B cell (primary cell): Measurements from ENCODE around the gene ATP1A4. TPM values are rescaled to one million over a fixed set of nuclear protein-coding genes. Genes with fewer than 3 reads are reported as not detected.

ENCODE experiments used
- ATAC-seq: fragments of 200-7000 bp; cut with Tn5 transposase; one replicate; pipeline ENCODE4 v1.10.0; 2021; ENCODE audit warnings: low read depth, mild to moderate bottlenecking, moderate number of reproducible peaks, moderate library complexity
- CTCF ChIA-PET: fragments of 350-600 bp; sonication (Branson Sonifier 250); formaldehyde crosslinking; loops from one replicate; lab custom pipeline; 2021; ENCODE audit warnings: antibody characterized with exemption, inconsistent platforms; lab: Charles Lee
- POLR2A ChIA-PET: fragments of 350-600 bp; sonication (Branson Sonifier 250); formaldehyde crosslinking; loops from one replicate; lab custom pipeline; 2021; ENCODE audit warnings: antibody characterized with exemption; lab: Charles Lee
- DNase-seq: peaks from one replicate; pipeline ENCODE4 v3.0.0; 2013
- H2AFZ ChIP-seq: 2 replicates; pipeline ENCODE4 v1.6.1; 2012; ENCODE audit warnings: mild to moderate bottlenecking, low read depth, low read length; ENCODE audit not compliant: insufficient read depth, poor library complexity, severe bottlenecking
- H3K27ac ChIP-seq, 2 donors: 1 replicate in 1 of 2; 2 replicates in 1 of 2; pipeline ENCODE4 v1.5.1; 2012 to 2013; ENCODE audit warnings: low read length in 2 of 2, mild to moderate bottlenecking in 2 of 2, moderate library complexity in 1 of 2
- H3K27me3 ChIP-seq, 4 experiments: fragments of 200-600 bp in 1 of 4; sonication (generic) in 1 of 4; replicated peaks in 1 of 4; 1 replicate in 2 of 4; 2 replicates in 2 of 4; pipeline versions ENCODE4 v1.6.1 to v1.7.0; 2013 to 2016; ENCODE audit warnings: low read length in 3 of 4, mild to moderate bottlenecking in 2 of 4, mixed read lengths in 1 of 4, moderate library complexity in 1 of 4; ENCODE audit not compliant: insufficient read depth in 4 of 4, control insufficient read depth in 3 of 4; ENCODE audit errors: control extremely low read depth in 1 of 4
- H3K36me3 ChIP-seq, 2 experiments: replicated peaks in 1 of 2; 1 replicate in 1 of 2; 2 replicates in 1 of 2; pipeline versions ENCODE4 v1.6.1 to v1.7.1; 2013; ENCODE audit warnings: low read length in 1 of 2; ENCODE audit not compliant: insufficient read depth in 2 of 2, control insufficient read depth in 1 of 2; ENCODE audit errors: control extremely low read depth in 1 of 2, extremely low read depth in 1 of 2
- H3K4me1 ChIP-seq, 2 donors: fragments of 200-600 bp in 1 of 2; sonication (generic) in 1 of 2; 1 replicate in 1 of 2; 2 replicates in 1 of 2; pipeline versions ENCODE4 v1.5.1 to v1.6.1; 2013 to 2017; ENCODE audit warnings: low read length in 2 of 2; ENCODE audit not compliant: control insufficient read depth in 2 of 2, insufficient read depth in 2 of 2
- H3K4me2 ChIP-seq: replicated peaks from 2 replicates; pipeline ENCODE3; 2012; ENCODE audit warnings: mild to moderate bottlenecking, low read depth, low read length; ENCODE audit not compliant: poor library complexity, severe bottlenecking
- H3K4me3 ChIP-seq, 5 experiments: fragments of 200-600 bp in 1 of 5; sonication (generic) in 1 of 5; 1 replicate in 3 of 5; 2 replicates in 2 of 5; pipeline versions ENCODE4 v1.5.1 to v1.7.0; 2011 to 2016; ENCODE audit warnings: low read length in 4 of 5, mild to moderate bottlenecking in 4 of 5, low read depth in 2 of 5, control low read depth in 1 of 5, moderate library complexity in 1 of 5; ENCODE audit not compliant: insufficient read depth in 1 of 5; ENCODE audit errors: control extremely low read depth in 1 of 5, extremely low read depth in 1 of 5
- H3K79me2 ChIP-seq: fragments of 200-600 bp; sonication (generic); one replicate; pipeline ENCODE4 v1.6.0; 2016; ENCODE audit warnings: low read length; ENCODE audit not compliant: control insufficient read depth, insufficient read depth
- H3K9ac ChIP-seq: fragments of 200-600 bp; sonication (generic); 2 replicates; pipeline ENCODE4 v1.6.1; 2017; ENCODE audit warnings: mild to moderate bottlenecking, low read length, moderate library complexity
- H3K9me3 ChIP-seq, 3 donors: one replicate each; pipeline versions ENCODE4 v1.6.1 to v1.7.1; 2013; ENCODE audit warnings: low read length in 2 of 3; ENCODE audit not compliant: control insufficient read depth in 2 of 3, insufficient read depth in 1 of 3; ENCODE audit errors: control extremely low read depth in 1 of 3
- H4K20me1 ChIP-seq: 2 replicates; pipeline ENCODE4 v1.6.0; 2012; ENCODE audit warnings: mild to moderate bottlenecking, low read length; ENCODE audit not compliant: insufficient read depth, control insufficient read depth, poor library complexity, severe bottlenecking
- H3K27ac Mint-ChIP-seq: one replicate; pipeline ENCODE4 v1.8.0; 2021; ENCODE audit warnings: mixed read lengths
- H3K27me3 Mint-ChIP-seq: one replicate; pipeline ENCODE4 v1.8.0; 2021; ENCODE audit warnings: mixed read lengths
- H3K4me1 Mint-ChIP-seq: one replicate; pipeline ENCODE4 v1.8.0; 2021; ENCODE audit warnings: mixed read lengths
- H3K4me3 Mint-ChIP-seq: one replicate; pipeline ENCODE4 v1.8.0; 2021; ENCODE audit warnings: mixed read lengths
- H3K9me3 Mint-ChIP-seq: one replicate; pipeline ENCODE4 v1.8.0; 2022; ENCODE audit warnings: mixed read lengths; ENCODE audit not compliant: insufficient read depth
- CTCF ChIP-seq: fragments of 200-600 bp; IDR thresholded peaks from one replicate; pipeline ENCODE4 v1.8.0; 2022; ENCODE audit warnings: antibody characterized with exemption, mild to moderate bottlenecking
- EZH2 ChIP-seq: IDR thresholded peaks from 2 replicates; pipeline ENCODE4 v1.6.1; 2012; ENCODE audit warnings: borderline replicate concordance, low read depth, mild to moderate bottlenecking, moderate library complexity, low read length; ENCODE audit not compliant: insufficient read depth, poor library complexity, severe bottlenecking
- WGBS: methylation state at CpG from one replicate; pipeline ENCODE4 v1.1.5; 2013; ENCODE audit warnings: missing lambda C conversion rate; ENCODE audit not compliant: insufficient coverage; 5-methylcytosine and 5-hydroxymethylcytosine counted together
- intact Hi-C: fragments of 100-400 bp; cut with micrococcal nuclease; formaldehyde crosslinking; loops from one replicate; pipeline ENCODE4 v1.10.0; 2022
- polyA plus RNA-seq: library from polyadenylated mRNA; depleted of rRNA; stranded (reverse); fragments of >200 nt; gene quantifications from 2 replicates; pipeline ENCODE4 v1.2.3, GENCODE V29; 2012
- total RNA-seq, 2 donors: library from RNA; stranded (reverse); fragments of 120-200 nt in 1 of 2; gene quantifications; 1 replicate in 1 of 2; 2 replicates in 1 of 2; pipeline versions ENCODE4 v1.2.3 to v1.2.4, GENCODE V29; 2013 to 2022

The ATP1A4 gene
- total and polyA plus RNA-seq, 2 donors (not counting 1 experiment from before 2014, with no cell fraction given), result 0.12 TPM; not detected in 1

GRCh38 chr1:160131803-160132565 is 19.4 kb upstream of the ATP1A4 start:
- Mint-ChIP-seq H3K27ac (no peak overlapping the region), H3K27me3 (peaks cover 38% of the 10 kb centered on the region), H3K4me1 (no peaks in the 10 kb centered on the region), H3K4me3 (no peak overlapping the region), H3K9me3 (no peaks in the 10 kb centered on the region)
- DNase-seq, result no peak
- CTCF ChIA-PET, result interaction anchor here (0.7 kb wide), 1 partner anchor 15 kb away, joined by 4 read pairs; no protein-coding TSS in a partner anchor
- H3K36me3 ChIP-seq, result no peaks in the 10 kb centered on the region
- H3K79me2 ChIP-seq, result no peaks in the 10 kb centered on the region
- intact Hi-C loops, result no loop called here
- H3K27me3 ChIP-seq, result peaks cover 0 to 11% (median 2%) of the 10 kb centered on the region in 4 experiments
- POLR2A ChIA-PET, result no interaction called here
- no peak overlapping the region for H3K9ac ChIP-seq
- 86% methylated on average over 7 of the region's 8 CpGs for WGBS
- H3K4me2 ChIP-seq, result no peak overlapping the region
- H3K9me3 ChIP-seq, result no peaks in the 10 kb centered on the region
- no peaks in the 10 kb centered on the region for H4K20me1 ChIP-seq
- no peak for ATAC-seq
- TF ChIP-seq EZH2 (no peak), CTCF (no peak)
- no peaks in the 10 kb centered on the region for H3K4me1 ChIP-seq
- no peak overlapping the region for H2AFZ ChIP-seq
- H3K4me3 ChIP-seq, result no peak overlapping the region
- H3K27ac ChIP-seq, result no peak overlapping the region
